Natural killer cell (primary cell): ENCODE results near the gene ITGB1BP1. TPM values are rescaled to one million over a fixed set of nuclear protein-coding genes. Genes with fewer than 3 reads are reported as not detected.

ENCODE experiments used
- ATAC-seq, 3 donors: fragments of 150-1000 bp in 2 of 3; fragments of 200-7000 bp in 1 of 3; cut with Tn5 transposase; 1 replicate in 1 of 3; 2 replicates in 2 of 3; pipeline ENCODE4 v1.10.0; 2021; ENCODE audit warnings: mild to moderate bottlenecking in 2 of 3, moderate library complexity in 2 of 3
- DNase-seq, 2 donors: peaks; one replicate each; pipeline versions ENCODE4 v3.0.0 to v3.0.0-alpha.2; 2013 to 2021; ENCODE audit warnings: mixed read lengths in 1 of 2
- H3K27ac ChIP-seq: one replicate; pipeline ENCODE4 v1.5.1; 2013; ENCODE audit warnings: mild to moderate bottlenecking, low read length
- H3K27me3 ChIP-seq: one replicate; pipeline ENCODE4 v1.6.1; 2013; ENCODE audit warnings: low read length; ENCODE audit not compliant: control insufficient read depth, insufficient read depth
- H3K36me3 ChIP-seq: one replicate; pipeline ENCODE4 v1.6.1; 2013; ENCODE audit warnings: low read length; ENCODE audit not compliant: control insufficient read depth, insufficient read depth
- H3K4me1 ChIP-seq: one replicate; pipeline ENCODE4 v1.6.1; 2013; ENCODE audit warnings: low read length; ENCODE audit not compliant: control insufficient read depth, insufficient read depth
- H3K4me3 ChIP-seq: one replicate; pipeline ENCODE4 v1.5.1; 2013; ENCODE audit warnings: low read length
- H3K9me3 ChIP-seq: one replicate; pipeline ENCODE4 v1.6.1; 2013; ENCODE audit warnings: low read length; ENCODE audit not compliant: control insufficient read depth, insufficient read depth
- H3K27ac Mint-ChIP-seq, 2 donors: one replicate each; pipeline ENCODE4 v1.8.0; 2022; ENCODE audit warnings: mild to moderate bottlenecking in 2 of 2, mixed read lengths in 2 of 2, moderate library complexity in 1 of 2
- H3K27me3 Mint-ChIP-seq, 2 donors: one replicate each; pipeline ENCODE4 v1.8.0; 2022; ENCODE audit warnings: low read depth in 2 of 2, mixed read lengths in 2 of 2
- H3K36me3 Mint-ChIP-seq: one replicate; pipeline ENCODE4 v1.8.0; 2022; ENCODE audit warnings: mixed read lengths
- H3K4me1 Mint-ChIP-seq, 2 donors: one replicate each; pipeline ENCODE4 v1.8.0; 2022; ENCODE audit warnings: mixed read lengths in 2 of 2
- H3K4me3 Mint-ChIP-seq: one replicate; pipeline ENCODE4 v1.8.0; 2022; ENCODE audit warnings: mild to moderate bottlenecking, moderate library complexity, mixed read lengths
- H3K9me3 Mint-ChIP-seq, 2 donors: one replicate each; pipeline ENCODE4 v1.8.0; 2022; ENCODE audit warnings: mixed read lengths in 2 of 2
- WGBS: methylation state at CpG from one replicate; pipeline ENCODE4 v1.1.7; 2013; ENCODE audit warnings: missing lambda C conversion rate; ENCODE audit not compliant: insufficient coverage; 5-methylcytosine and 5-hydroxymethylcytosine counted together
- intact Hi-C: fragments of 100-400 bp; cut with micrococcal nuclease; formaldehyde crosslinking; loops from one replicate; pipeline ENCODE4 v1.14.2; 2022
- total RNA-seq, 4 donors: library from RNA; stranded (reverse); fragments of 120-200 nt in 1 of 4; gene quantifications; one replicate each; pipeline versions ENCODE4 v1.2.3 to v1.2.4, GENCODE V29; 2013 to 2022
- TF ChIP-seq, protein P1 (sequence below): fragments of 200-600 bp; IDR thresholded peaks from one replicate; pipeline ENCODE4 v1.8.0; 2022; ENCODE audit warnings: antibody characterized with exemption

The ITGB1BP1 gene
- total RNA-seq, 3 donors from 2014 or later (not counting 1 experiment from before 2014, with no cell fraction given), result 66.9 to 114 (median 91.7) TPM

DNA sequence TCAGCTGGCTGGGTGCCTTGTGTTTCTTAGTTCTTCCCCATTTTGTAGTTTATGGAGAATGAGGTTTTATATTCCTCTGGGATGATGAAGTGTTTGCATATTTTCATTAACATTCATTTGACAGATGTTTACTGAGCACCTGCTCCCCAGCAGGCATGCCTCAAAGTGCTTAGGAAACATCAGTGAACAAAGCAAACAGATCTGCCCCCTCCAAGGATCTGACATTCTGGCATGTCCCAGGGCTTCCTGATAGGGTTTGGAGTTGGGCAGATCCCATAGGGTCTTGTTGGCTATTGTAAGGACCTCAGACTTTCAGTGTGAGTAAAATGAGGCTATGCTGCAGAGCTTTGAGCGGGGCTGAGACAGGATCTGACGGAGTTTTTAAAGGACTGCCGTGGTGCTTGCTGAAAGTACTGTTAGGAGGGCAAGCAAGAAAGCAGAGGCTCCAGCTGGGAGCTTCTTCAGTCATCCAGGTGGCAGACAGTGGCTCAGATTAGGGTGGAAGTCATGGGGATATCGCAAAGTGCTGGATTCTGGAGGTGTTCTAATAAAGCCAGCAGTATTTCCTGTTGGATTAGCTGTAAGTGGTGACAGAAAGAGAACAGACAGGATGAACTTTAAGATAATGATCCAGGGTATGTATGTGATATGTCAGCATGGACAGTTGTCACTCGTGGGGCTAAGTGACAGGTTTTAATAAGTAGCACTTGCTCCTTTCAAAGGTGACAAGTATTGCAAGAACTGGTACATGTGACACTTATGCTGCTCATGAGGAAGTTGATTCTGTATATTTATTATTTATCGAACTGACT, 39.8 kb upstream of the ITGB1BP1 start:
- Mint-ChIP-seq H3K27me3 (no peaks in the 10 kb centered on the region), H3K27ac (peak overlapping the region; percentile 59 to 74), H3K4me1 (peaks cover 6 to 7% of the 10 kb centered on the region in 2 donors), H3K9me3 (no peaks in the 10 kb centered on the region), H3K36me3 (no peaks in the 10 kb centered on the region), H3K4me3 (no peak overlapping the region)
- no peaks in the 10 kb centered on the region for H3K9me3 ChIP-seq
- intact Hi-C loops, result no loop called here
- H3K4me1 ChIP-seq, result peaks cover 5% of the 10 kb centered on the region
- DNase-seq (no peak), ATAC-seq (peak; percentile 17 to 70 (median 68))
- no peak overlapping the region for H3K27ac ChIP-seq
- peaks cover 20% of the 10 kb centered on the region for H3K36me3 ChIP-seq
- H3K4me3 ChIP-seq, result no peak overlapping the region
- H3K27me3 ChIP-seq, result no peaks in the 10 kb centered on the region
- TF ChIP-seq, protein P1, sequence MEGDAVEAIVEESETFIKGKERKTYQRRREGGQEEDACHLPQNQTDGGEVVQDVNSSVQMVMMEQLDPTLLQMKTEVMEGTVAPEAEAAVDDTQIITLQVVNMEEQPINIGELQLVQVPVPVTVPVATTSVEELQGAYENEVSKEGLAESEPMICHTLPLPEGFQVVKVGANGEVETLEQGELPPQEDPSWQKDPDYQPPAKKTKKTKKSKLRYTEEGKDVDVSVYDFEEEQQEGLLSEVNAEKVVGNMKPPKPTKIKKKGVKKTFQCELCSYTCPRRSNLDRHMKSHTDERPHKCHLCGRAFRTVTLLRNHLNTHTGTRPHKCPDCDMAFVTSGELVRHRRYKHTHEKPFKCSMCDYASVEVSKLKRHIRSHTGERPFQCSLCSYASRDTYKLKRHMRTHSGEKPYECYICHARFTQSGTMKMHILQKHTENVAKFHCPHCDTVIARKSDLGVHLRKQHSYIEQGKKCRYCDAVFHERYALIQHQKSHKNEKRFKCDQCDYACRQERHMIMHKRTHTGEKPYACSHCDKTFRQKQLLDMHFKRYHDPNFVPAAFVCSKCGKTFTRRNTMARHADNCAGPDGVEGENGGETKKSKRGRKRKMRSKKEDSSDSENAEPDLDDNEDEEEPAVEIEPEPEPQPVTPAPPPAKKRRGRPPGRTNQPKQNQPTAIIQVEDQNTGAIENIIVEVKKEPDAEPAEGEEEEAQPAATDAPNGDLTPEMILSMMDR, result no peak
- 88% methylated on average over 6 of the region's 6 CpGs for WGBS

DNA sequence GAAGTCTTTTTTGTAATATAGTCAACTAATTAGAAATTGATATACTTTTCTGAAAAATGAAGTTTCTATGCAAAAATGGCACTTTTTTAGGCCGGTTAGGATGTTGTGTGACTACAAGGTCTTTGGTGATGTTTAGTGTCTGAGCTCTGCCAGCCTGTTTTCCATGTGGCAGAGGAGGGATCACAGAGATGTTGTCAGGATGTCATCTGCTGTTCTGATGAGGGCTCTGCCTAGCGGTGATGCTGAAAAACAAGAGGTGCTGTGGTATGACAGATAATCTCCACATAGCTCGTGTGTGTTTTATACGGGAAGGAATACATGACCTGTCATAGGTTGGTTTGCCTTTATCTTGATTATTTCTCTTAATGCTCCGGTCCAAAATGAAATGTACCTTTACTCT, 39.0 kb upstream of the ITGB1BP1 start:
- H3K36me3 Mint-ChIP-seq, result no peaks in the 10 kb centered on the region
- Histone ChIP-seq H3K27ac (no peak overlapping the region), H3K27me3 (no peaks in the 10 kb centered on the region), H3K4me3 (no peak overlapping the region), H3K4me1 (peaks cover 5% of the 10 kb centered on the region), H3K9me3 (no peaks in the 10 kb centered on the region), H3K36me3 (peaks cover 20% of the 10 kb centered on the region)
- intact Hi-C loops, result no loop called here
- no peak overlapping the region for H3K4me3 Mint-ChIP-seq
- WGBS, result 100% methylated on average over 4 of the region's 5 CpGs
- peaks cover 6 to 7% of the 10 kb centered on the region in 2 donors for H3K4me1 Mint-ChIP-seq
- TF ChIP-seq, protein P1, result no peak
- no peaks in the 10 kb centered on the region for H3K27me3 Mint-ChIP-seq
- H3K27ac Mint-ChIP-seq, result no peak overlapping the region
- DNase-seq (no peak), ATAC-seq (no peak)
- H3K9me3 Mint-ChIP-seq, result no peaks in the 10 kb centered on the region

DNA sequence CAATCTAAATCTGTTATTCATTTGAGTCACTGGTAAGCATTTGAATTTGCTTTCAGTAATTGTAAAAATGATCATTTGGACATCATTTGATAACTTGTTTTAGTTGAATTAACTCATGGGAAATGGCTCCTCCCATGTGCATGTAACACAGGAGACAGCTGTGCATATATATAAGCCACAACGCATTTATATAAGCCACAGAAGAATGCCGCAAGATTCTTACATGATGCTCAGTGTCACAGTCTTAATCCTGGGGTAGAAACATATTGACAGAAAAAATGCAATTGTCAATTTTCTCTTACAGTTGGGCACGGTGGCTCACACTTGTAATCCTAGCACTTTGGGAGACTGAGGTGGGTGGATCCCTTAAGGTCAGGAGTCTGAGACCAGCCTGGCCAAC, 37.8 kb upstream of the ITGB1BP1 start:
- Mint-ChIP-seq H3K4me1 (peaks cover 6 to 7% of the 10 kb centered on the region in 2 donors), H3K36me3 (peaks cover 12% of the 10 kb centered on the region), H3K27me3 (no peaks in the 10 kb centered on the region), H3K27ac (no peak overlapping the region), H3K4me3 (no peak overlapping the region), H3K9me3 (no peaks in the 10 kb centered on the region)
- WGBS, result 95% methylated on average over 3 of the region's 3 CpGs
- ATAC-seq, result no peak
- Histone ChIP-seq H3K36me3 (peaks cover 31% of the 10 kb centered on the region), H3K9me3 (no peaks in the 10 kb centered on the region), H3K27ac (no peak overlapping the region), H3K4me3 (no peak overlapping the region), H3K27me3 (no peaks in the 10 kb centered on the region), H3K4me1 (peaks cover 5% of the 10 kb centered on the region)
- intact Hi-C loops, result no loop called here
- DNase-seq, result no peak
- TF ChIP-seq, protein P1, result no peak
